Cardiac septum (tissue), 1 donor: ENCODE measurements around the gene DCAF8. TPM values are rescaled to one million over a fixed set of nuclear protein-coding genes. Genes with fewer than 3 reads are reported as not detected.
A peak's percentile ranks its signal among the peaks of the same experiment; 100 is the strongest.

Experiments
- DNase-seq: peaks from one replicate; pipeline ENCODE4 v3.0.0-alpha.2; 2020; ENCODE audit warnings: low spot score
- intact Hi-C: fragments of 100-400 bp; cut with DNase I; formaldehyde crosslinking; loops from one replicate; pipeline ENCODE4 v1.14.0; 2022
- total RNA-seq: library from RNA; stranded (reverse); fragmentation: NEBNext Ultra II Directional; extraction: Animal tissue kit (Norgen Biotek cat#: 25700); gene quantifications from one replicate; pipeline ENCODE4 v1.2.1, GENCODE V29; 2021
- donor health status: DM: no; HTN: no; CAD: no.

Gene DCAF8
- total RNA-seq, 1 donor from 2014 or later, result 123 TPM

DNA sequence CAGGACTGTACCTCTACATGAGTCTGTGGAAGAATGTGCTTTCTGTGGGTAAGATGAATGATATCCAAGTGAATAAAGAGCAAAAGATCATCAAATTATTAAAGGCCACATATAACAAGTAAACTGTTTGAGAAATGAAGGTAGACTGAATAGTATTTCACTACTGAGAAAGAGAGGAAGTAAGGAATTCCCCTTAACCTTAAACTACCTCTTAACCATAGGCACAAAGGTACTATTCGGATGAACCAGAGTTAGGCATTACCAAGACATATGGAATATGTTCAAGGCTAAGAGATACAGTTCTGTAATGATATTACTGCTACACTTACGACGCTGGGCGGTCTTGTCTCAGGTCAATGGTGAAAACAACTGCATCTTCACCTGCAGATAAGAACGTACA is 25.5 kb downstream of the DCAF8 start:
- intact Hi-C loops, result no loop called here
- no peak for DNase-seq

DNA sequence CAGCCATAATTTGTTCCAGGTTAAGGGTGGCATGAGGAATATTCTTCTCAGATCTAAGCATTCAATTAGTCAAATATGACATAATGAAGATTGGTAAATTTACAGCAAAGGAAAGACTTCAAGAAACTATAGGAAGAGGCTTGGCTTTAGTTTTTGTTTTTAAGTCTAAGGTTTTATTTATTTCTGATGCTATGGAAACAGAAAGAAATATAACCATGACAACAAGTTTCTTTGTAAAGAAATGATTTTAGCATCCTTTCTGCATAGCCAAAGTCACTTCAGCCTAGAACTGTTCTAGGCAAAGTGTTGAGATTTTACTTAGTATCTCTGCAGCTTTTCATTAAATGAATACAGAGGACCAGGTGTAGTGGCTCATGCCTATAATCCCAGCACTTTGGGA is 29.4 kb downstream of the DCAF8 start:
- DNase-seq, result no peak
- intact Hi-C loops, result no loop called here

DNA sequence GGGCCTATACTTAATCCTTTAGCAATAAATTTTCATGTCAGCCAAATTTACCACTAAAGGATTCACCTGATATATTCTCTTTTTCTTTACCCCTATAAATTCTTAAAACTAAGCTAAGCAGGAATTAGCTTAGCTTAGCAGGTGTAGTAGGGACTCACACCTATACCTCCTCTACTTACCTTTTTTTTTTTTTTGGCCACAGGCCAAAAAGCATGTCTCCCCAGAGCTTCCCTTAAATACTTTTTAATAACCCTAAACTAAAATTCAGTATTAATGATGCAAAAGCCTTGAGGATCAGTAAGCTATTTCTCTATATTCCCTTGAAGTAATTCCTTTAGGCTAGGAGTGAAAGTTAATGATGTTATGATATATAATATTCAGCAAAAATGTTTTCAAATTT is 33.9 kb downstream of the DCAF8 start:
- DNase-seq, result no peak
- intact Hi-C loops, result no loop called here

DNA sequence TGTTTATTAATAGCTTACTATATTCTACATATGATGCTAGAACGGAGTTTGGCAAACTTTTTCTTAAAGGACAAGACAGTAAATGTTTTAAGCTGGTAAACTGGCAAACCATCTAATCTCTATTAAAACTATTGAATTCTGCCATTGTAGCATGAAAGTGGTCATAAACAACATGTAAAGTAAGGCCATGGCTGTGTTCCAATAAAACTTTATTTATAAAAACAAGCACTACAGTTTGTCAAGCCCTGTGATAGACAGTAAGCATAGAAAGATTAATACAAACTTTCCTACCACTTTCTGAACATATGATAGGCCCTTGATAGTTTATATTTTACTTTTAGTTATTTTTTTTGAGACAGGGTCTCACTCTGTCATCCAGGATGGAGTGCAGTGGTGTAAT is 34.8 kb downstream of the DCAF8 start:
- intact Hi-C loops, result no loop called here
- DNase-seq, result no peak

DNA sequence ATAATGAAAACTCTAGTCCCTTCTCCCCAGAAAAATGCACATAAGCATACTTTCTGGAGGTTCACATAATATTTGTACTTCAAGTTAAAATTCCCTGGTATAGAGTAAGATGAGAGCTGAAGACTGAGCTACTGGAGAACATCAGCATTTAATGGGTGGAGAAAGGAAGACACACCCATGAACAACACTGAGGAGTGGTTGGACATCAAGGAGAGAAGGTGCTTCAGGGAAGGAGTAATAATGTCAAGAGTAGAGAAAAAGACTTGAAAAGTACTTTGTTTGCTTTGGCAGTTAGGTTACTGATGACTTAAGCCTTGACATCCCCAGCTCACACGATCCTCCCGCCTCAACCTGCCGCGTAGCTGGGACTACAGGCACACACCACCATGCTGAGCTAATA is 35.3 kb downstream of the DCAF8 start:
- DNase-seq, result no peak
- intact Hi-C loops, result no loop called here

DNA sequence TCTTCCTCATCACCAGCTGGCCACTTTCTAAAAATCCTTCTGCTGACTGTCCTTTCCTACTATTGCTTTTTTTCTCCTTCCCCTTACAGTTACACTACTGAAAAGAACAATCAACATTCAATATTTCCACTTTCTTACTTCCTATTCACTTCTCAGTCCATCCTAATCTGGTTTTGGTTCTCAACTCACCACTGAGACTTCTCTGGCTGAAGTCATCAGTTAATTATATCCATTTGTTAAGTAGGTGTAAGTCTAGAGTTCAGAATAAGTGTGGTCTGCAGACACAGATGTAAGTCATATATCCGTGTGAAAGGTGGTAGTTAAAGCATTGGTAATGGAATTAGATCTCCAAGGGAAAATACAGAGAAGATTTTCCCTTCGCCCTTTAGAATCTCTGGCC is 35.7 kb downstream of the DCAF8 start:
- DNase-seq, result no peak
- intact Hi-C loops, result no loop called here

DNA sequence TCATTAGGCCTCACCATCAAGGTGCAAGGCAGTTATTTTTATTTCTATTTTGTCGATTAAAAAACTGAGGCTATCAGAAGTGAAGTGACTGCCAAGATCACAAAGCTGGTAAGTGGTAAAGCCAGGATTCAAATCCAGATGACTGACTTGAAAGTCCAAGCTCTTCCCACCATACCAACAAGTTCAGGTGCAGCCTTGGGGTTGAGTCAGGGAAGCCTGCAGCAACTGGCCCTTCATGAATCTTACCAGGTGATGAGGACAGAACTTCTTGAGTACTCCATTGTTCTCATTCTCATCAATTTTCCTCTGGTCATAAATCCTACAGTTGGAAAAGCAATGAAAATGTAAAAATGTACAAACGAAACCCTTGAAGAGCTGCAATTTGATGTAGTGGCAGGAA is 37.0 kb downstream of the DCAF8 start:
- intact Hi-C loops, result no loop called here
- no peak for DNase-seq

DNA sequence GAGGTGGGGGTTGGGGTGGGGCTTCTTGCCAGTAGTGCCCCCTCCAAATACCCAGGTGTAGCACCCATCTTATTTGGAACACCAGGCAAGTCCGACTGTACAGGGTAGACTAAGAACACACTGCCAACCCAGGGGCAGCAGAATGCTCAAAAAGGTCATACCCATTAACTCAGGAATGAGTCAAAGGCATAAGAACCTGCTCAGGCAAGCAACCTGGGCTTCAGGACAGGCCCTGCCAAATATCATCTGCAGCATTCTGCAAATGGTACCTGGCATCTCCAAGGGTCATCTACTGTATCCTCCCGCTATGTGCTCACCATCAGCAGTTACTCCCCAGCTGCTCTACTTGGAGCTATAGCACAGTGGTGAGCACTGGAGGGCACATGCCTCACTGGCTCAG is 37.7 kb downstream of the DCAF8 start:
- intact Hi-C loops, result no loop called here
- DNase-seq, result no peak

DNA sequence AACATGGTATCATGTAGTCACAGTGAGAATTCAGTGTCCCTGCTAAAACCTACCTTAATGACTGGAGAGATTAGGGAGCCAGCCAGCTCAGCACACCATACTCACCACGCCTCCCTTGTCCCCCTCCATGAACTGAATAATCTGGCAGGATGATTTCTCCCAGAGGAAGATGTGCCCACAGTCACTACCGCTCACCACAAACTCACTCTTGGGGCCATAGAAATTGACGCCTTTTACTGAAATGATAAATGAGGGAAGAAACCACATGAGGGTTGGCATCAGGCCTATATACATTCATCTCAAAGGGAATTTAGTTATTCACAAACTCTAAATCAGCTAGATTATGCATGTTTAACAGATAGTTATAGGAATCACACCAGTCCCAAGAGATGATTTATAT is 39.8 kb downstream of the DCAF8 start:
- DNase-seq, result no peak
- intact Hi-C loops, result no loop called here

DNA sequence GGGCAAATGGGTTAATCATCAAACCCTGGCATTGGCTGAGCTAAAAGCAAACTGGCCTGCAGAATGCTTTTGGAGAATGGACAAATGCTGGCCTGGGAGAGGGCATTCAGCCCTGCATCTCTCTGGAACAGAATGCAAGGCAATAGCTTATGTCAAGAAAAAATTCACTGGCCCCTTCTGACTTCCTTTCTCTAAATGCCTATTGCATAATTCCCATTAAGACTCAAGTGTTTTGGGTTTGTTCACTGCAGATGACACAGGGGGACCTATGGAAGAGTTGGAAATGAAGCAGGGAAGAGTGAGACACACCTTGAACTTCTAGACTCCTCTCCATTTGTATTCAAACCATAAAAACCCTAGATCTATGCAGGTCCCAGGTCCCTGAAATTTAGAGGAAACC is 41.3 kb downstream of the DCAF8 start:
- no peak for DNase-seq
- intact Hi-C loops, result no loop called here

DNA sequence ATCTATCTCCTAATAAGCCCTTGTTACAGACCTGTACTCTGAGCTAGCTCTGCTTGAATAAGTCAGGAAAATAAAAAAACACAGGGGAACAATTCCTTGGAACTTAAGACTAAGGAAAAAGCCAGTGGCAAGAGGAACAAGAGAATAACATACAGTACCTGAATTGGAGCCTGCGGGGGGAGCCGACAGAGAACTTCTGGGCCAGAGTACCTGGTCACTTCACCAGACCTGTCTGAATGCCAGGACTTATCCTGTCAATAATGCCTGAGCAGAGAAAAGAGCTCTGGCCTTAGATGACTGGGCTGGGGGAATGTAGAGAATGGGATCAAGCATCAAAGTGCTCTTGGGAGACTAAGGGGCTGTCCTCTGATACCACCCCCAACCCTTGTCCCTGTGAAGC is 42.0 kb downstream of the DCAF8 start:
- intact Hi-C loops, result loop anchor here (1.0 kb wide), 1 partner anchor 58 kb away; no protein-coding TSS in a partner anchor
- no peak for DNase-seq

DNA sequence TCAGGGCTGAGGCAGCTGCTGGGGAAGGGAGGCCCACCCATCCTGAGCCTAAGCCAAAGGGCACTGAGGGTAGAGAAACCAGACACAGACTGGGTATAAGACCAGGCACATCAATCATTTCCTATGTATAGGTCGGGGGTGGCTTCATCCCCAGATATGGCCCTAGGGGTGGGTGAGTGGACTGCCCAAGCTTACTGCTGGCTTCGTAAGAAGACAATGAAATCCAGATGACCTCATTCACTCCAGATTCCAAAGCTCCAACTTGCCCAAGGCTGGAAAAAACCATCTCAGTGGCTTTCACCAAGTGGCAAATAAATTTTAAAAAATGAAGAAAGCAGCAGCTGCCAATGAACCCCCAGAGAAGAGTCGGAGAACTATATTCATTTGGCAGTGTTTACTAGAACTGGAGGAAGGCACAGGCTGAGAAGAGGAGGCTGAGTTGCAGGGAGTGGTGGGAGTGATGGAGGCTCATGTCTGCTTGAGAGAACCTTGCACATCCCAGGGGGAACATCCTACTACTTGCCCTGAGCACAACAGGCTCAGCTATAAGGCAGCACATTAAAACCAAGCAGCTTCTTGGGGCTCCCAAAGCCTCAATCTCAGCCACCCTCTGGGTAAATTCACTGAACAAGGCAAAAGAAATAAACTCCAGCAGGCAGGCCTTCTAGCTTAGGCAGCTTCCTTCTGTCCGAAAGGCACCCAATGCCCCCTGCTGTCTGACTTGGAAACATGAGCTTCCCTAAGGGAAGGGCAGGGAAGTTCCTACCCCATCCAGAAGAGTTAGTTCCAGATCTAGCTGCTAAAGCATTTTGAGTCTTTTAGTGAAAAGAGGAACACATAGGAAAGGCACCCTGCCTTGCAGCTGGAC is 43.1 kb downstream of the DCAF8 start:
- intact Hi-C loops, result loop anchor here (1.0 kb wide), 1 partner anchor 26 kb away; no protein-coding TSS in a partner anchor
- no peak for DNase-seq

DNA sequence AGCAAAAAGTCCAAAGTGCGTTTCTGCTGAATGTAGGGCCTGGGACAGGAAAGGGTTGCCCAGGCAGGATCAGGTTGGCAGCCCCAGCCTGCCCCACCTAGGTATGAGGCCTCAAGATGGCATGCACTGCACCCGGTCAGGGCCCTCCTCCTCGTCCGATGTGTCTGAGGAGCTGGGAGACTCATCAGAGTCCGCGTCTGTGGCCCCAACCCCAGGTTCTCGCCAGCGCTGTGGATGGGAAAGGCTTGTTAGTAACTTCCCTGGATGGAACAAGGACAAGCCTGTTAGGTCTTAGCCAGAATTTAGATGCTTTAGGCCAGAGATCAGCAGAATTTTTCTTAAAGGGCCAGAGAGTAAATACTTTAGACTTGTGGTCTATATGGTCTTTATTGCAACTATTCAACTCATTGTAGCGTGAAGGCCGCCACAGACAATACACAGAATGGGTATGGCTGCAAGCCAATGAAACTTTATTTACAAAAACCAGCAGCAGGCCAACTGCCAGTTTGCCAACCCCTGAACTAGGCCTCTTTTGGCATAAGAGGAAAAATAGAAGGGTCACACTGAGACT is 44.8 kb downstream of the DCAF8 start:
- intact Hi-C loops, result loop anchor here (1.0 kb wide), 1 partner anchor 116 kb away; no protein-coding TSS in a partner anchor
- DNase-seq, result no peak

DNA sequence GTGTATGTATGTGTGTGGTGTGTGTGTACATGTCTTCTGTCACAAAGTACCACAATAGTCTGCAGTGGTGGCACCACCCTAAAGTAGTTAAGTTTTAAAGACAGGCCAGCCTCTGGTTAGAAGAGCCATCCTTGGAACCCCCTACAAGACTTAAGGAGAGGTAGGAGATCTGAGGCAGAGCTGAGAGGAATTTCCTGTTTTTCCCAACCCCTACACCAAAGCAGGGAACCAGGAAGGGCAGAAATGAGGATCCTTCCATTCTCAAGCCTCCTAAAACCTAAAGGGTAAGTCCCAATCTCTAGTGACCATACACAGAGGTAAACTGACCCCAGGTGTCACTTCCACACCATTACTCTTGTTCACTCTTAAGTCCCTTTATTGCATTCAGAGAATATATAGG is 46.0 kb downstream of the DCAF8 start:
- DNase-seq, result no peak
- intact Hi-C loops, result no loop called here

DNA sequence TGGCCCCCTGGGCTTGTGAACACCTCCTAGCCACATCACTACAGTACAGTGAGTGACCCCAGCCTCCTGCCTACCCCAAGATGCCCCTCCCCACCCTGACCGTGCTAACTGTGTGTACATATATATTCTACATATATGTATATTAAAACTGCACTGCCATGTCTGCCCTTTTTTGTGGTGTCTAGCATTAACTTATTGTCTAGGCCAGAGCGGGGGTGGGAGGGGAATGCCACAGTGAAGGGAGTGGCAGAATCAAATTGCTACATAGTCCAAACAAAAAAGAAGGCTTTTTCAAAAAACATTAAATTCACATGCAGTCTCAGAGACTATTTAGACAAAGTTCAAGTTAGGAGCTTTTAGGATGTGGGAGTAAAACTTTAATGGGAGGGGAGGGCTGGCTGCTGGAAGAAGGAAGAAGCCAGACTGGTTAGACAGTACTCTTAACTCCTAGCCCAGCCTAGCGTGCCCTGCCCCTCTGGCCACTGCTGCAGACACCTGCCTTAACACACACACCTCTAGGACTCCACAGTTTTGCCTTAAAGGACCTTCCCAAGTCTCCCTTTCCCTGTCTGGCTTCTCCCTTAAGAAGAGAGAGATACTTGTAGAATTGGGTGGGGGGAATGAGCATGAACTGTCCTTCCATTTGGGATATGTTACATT is 47.7 kb downstream of the DCAF8 start:
- intact Hi-C loops, result no loop called here
- DNase-seq, result no peak

DNA sequence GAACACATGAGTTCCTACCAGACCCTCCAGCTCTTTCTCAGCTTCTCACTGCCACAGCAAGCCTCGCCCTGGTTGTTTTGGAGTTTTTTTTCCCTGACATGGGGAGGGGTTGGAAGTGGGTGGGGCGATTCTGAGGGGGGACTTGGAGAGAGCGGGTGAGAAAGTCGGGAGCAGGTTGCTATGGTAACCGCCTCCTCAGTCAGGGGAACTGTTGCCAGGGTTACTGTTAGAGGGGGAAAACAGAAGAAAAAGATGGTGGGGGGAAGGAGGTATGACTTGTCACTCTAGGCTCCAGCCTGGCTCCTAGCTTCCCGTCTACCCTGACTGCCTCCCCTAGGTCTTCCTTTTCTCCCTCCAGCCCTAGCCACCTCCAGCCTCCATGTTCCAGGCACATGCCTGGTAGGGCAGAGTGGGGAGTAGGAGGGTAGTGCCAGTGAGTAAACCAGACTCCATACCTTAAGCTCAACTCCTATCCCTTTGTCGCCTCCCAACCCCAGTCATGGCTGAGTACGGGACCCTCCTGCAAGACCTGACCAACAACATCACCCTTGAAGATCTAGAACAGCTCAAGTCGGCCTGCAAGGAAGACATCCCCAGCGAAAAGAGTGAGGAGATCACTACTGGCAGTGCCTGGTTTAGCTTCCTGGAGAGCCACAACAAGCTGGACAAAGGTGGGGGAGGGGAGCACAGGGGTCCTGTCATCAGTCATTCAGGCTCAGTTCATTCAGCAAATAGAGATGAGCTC is 51.1 kb downstream of the DCAF8 start:
- intact Hi-C loops, result no loop called here
- no peak for DNase-seq

DNA sequence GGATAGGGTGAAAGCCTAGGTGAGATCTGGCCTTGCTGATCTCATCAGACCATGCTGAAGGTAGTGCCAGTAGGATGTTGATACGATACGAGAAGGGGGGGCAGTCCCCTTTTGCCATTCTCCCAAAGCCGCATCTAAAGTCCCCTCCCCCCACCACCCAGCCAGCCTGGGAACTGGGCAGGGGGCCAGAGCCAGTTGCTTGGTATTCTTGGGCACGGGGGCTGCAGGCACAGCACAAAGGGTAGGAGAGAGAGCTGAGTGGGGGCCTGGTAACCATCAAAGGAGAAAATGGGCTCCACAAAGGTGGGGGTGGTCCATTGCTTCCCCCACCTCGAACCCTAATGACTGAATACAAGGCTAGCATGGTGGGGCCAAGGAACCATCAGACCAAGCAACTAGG is 51.8 kb downstream of the DCAF8 start:
- intact Hi-C loops, result no loop called here
- no peak for DNase-seq

DNA sequence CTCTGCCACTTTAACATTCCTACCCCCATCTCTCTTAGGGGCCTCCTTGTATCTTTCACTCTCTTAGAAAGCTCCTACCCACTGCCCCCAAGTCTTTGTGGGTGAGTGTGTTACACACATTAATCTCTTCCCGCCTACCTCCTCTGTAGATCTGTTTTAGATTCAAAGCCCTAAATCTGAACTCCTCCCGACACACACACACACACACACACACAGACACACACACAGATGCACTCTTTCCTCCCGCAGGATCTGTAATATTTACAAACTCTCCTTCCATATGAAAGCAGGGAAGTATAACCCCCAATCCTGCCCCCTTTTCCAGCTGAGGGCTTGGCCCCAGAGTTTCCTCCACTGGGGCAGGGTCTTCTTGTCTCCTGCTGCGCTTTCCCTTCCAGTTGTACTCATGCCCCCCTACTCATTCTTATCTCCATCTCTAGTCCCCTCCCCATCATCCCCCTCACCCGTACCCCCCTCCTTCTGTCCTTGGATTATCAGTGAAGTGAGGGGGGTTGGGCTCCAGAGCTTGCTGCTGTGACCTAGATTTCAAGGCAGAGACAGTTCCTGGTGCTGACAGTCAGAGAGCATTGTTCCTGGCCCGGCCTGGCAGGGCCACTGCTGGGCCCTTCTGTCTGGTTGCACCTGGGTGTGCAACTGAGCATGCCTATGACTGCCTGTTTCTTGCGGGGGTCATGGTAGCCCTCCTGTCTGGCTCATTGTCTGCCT is 52.9 kb downstream of the DCAF8 start:
- DNase-seq, result peak; percentile 82
- intact Hi-C loops, result loop anchor here (5.0 kb wide), 1 partner anchor 107 kb away; no protein-coding TSS in a partner anchor

DNA sequence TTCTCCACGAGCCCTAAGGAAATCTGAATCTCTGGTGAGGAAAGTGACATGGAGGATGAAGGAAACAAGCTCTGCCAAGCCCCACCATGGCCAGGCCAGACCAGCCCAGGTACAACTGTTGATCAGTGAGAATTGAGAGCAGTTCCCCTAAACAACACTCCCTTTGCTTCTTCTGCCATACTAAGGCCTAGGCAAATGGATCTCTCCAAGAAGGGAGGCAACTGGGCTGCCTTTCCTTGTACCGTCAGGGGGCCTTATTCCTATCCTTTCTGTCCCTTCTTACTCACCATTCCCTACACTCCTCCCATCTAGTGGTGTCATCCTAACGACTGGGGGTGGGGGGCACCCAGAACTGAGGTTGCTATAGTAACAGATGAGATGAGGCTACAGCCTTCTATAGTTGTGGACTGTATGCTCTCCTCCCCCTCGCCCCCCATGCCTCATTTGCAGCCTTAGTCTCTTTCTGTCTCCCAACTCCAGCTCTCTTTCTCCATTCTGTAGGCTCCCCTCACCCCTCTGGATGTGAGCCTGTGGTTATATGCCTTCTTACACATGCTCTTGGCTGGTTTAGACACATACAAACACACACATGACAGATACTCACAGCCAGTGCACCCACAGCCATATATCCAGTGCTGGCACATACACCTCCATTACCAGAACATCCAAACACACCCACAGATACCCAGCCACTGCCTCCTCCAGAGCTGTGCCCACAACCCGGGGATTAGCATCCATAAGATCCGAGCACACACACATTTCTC is 53.6 kb downstream of the DCAF8 start:
- no peak for DNase-seq
- intact Hi-C loops, result loop anchor here (5.0 kb wide), 1 partner anchor 106 kb away; no protein-coding TSS in a partner anchor
